Bronchial epithelial cell (primary cell): ENCODE results near the gene FGF5. TPM values are rescaled to one million over a fixed set of nuclear protein-coding genes. Genes with fewer than 3 reads are reported as not detected.

Experiments used
- DNase-seq: peaks from one replicate; pipeline ENCODE4 v3.0.0-alpha.2; 2010; ENCODE audit warnings: low read depth
- FAIRE-seq: peaks from 2 replicates; lab custom pipeline; 2011; peaks lifted over from hg19 to GRCh38; lab: Jason Lieb, UNC
- H3K27me3 ChIP-seq: 2 replicates; pipeline ENCODE4 v1.5.1; 2011; ENCODE audit warnings: low read length; ENCODE audit not compliant: control insufficient read depth, insufficient read depth
- H3K36me3 ChIP-seq: 2 replicates; pipeline ENCODE4 v1.5.1; 2011; ENCODE audit warnings: low read length; ENCODE audit not compliant: control insufficient read depth, insufficient read depth
- H3K4me3 ChIP-seq: 2 replicates; pipeline ENCODE4 v1.5.1; 2011; ENCODE audit warnings: mild to moderate bottlenecking, low read depth, low read length, control low read depth
- total RNA-seq: library from RNA; depleted of rRNA; stranded (reverse); fragments of >200 nt; gene quantifications from 2 replicates; pipeline ENCODE4 v1.2.1, GENCODE V29; 2014
- TF ChIP-seq, protein P1 (sequence below): IDR thresholded peaks from 2 replicates; pipeline ENCODE4 v1.5.1; 2011; ENCODE audit warnings: mild to moderate bottlenecking, moderate library complexity, low read length, control low read depth, inconsistent platforms; ENCODE audit not compliant: insufficient read depth, severe bottlenecking

Gene FGF5
- total RNA-seq, 1 donor from 2014 or later = 1.3 TPM

DNA sequence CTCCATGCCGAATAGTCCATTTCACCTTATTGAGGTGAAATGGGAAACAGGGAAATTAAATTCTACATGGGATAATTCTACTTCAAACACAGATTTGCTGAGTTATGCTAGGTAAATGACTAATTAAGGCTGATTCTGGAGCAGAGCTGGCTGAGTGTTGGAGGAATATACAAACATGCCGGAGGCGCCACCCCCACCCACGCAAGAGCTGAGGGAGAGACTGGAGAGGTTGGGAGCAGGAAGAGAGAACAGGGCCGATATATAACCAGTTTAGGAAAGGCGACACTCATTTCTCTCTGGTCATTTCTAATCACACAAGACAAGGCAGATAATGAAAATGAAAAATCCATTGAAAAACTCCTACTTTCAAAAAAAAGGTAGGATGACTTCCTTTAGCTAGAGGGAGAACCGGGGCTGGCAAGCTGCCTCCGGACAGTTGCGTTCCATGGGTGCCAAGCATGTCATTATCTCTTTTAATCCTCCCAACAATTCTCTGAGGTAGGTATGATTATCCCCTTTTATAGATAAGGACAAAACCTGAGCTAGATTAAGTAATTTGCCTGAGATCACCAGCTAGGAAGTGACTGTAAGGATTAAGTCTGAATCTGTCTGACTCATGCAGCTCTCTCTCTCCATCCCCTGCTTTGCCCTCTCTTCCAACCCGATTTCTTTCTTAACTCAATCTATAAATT, 41.5 kb downstream of the FGF5 start:
- no peaks in the 10 kb centered on the region for H3K36me3 ChIP-seq
- DNase-seq (peak; percentile 93), FAIRE-seq (no peak)
- H3K4me3 ChIP-seq = peak overlapping the region; percentile 6
- no peaks in the 10 kb centered on the region for H3K27me3 ChIP-seq
- TF ChIP-seq, protein P1, sequence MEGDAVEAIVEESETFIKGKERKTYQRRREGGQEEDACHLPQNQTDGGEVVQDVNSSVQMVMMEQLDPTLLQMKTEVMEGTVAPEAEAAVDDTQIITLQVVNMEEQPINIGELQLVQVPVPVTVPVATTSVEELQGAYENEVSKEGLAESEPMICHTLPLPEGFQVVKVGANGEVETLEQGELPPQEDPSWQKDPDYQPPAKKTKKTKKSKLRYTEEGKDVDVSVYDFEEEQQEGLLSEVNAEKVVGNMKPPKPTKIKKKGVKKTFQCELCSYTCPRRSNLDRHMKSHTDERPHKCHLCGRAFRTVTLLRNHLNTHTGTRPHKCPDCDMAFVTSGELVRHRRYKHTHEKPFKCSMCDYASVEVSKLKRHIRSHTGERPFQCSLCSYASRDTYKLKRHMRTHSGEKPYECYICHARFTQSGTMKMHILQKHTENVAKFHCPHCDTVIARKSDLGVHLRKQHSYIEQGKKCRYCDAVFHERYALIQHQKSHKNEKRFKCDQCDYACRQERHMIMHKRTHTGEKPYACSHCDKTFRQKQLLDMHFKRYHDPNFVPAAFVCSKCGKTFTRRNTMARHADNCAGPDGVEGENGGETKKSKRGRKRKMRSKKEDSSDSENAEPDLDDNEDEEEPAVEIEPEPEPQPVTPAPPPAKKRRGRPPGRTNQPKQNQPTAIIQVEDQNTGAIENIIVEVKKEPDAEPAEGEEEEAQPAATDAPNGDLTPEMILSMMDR = no peak

DNA sequence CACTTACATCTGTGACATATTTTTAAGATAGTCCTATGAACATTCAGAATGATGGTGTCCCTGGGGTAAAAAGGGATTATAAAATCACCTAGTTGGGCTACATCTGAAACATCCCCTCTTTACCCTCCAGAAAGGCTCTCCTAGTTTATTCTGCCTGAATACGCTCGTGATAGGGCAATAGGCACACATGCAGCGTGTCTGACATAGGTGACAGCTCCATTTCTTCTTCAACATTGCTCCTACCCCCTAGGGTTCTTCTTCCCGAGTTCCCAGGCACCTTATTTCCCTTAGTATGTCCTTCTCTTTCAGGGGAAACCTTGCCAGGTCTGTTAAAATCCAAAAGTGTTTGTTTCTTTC, 42.0 kb downstream of the FGF5 start:
- Histone ChIP-seq H3K27me3 (no peaks in the 10 kb centered on the region), H3K36me3 (no peaks in the 10 kb centered on the region), H3K4me3 (no peak overlapping the region)
- TF ChIP-seq, protein P1 = no peak
- FAIRE-seq = no peak
- DNase-seq = no peak

DNA sequence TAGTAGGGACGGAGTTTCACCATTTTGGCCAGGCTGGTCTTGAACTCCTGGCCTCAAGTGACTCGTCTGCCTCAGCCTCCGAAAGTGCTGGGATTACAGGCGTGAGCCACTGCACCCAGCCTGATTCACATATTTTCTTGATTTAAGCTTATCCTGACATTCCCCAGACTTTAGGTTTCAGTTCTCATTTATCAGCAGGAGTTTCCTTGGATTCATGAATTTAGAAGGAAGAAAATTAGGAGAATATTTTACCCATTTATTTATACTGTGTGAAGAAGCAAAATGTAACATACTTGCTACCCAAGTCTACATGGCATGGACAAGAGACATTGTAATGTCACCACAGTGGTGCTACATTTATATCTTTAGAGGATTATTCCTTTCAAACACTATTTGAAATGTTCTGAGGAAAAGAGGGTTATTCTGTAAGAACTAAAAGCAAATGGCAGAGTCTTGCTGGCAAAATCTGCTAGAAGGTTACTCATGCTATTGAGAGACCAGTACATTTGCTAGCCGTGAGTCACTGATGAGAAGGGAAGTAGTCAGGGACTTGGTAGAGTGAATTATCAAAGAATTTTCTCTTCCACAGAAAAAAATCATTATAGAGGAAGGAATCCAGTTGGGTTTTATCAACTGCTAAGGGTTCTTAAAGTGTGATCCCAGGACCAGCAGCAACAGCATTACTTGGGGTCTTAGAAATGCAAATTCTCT, 43.0 kb downstream of the FGF5 start:
- no peaks in the 10 kb centered on the region for H3K36me3 ChIP-seq
- H3K4me3 ChIP-seq = no peak overlapping the region
- TF ChIP-seq, protein P1 = no peak
- no peaks in the 10 kb centered on the region for H3K27me3 ChIP-seq
- FAIRE-seq (no peak), DNase-seq (peak; percentile 94)

DNA sequence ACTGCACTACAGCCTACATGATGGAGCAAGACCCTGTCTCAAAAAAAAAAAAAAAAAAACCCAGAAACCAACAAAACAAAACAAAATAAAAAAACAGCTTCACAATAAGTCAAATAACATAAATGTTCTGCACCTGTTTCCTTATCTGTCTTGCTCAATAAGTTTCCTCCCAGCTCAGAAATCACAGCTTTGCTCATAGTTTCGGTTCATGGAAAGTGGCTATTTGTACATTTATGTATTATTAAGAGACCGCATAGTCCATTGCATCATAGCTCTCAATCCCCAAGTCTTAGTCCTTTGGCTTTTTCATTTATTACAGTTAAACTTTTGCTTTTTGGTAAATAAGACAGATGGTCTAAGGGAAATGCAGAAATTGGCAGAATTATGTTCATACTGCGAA, 44.7 kb downstream of the FGF5 start:
- no peak for DNase-seq
- no peak for FAIRE-seq
- TF ChIP-seq, protein P1 = no peak
- Histone ChIP-seq H3K4me3 (no peak overlapping the region), H3K36me3 (no peaks in the 10 kb centered on the region), H3K27me3 (no peaks in the 10 kb centered on the region)

DNA sequence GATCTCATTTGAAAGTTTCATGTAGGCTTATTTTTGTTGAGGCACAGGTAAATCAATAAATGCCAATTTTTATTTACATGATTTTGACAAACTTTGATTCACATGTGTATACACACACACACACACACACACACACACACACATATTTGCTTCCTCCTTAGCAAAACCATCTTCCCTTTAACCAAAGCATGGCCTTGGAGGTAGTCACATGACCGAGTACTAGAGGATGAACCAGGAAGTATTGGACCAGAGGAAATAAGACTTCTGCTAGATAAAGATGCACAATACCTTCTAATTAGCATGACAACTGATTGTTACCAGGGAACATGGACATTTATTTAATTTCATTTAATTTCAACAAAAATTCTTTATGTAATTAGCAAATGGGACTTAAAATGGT, 45.7 kb downstream of the FGF5 start:
- no peak overlapping the region for H3K4me3 ChIP-seq
- no peaks in the 10 kb centered on the region for H3K27me3 ChIP-seq
- FAIRE-seq = no peak
- TF ChIP-seq, protein P1 = no peak
- no peaks in the 10 kb centered on the region for H3K36me3 ChIP-seq
- no peak for DNase-seq
